ENCODE results near the gene MECP2.

The MECP2 gene

GRCh38 chrX:154115750-154116149 is 18.2 kb upstream of the MECP2 start:
- no peak for DNase-seq (ENCODE audit: low read depth)

GRCh38 chrX:154115071-154115470 is 17.6 kb upstream of the MECP2 start:
- DNase-seq (ENCODE audit: low read depth) = no peak

- DNase-seq (ENCODE audit: low read depth) = no peak
Observed at GRCh38 chrX:154114652-154115051, 17.1 kb upstream of the MECP2 start.

GRCh38 chrX:154113729-154114128 is 16.2 kb upstream of the MECP2 start:
- DNase-seq (ENCODE audit: low read depth) = no peak

GRCh38 chrX:154098551-154098950 is 1.0 kb upstream of the MECP2 start:
- no peak for DNase-seq (ENCODE audit: low read depth)

GRCh38 chrX:154097003-154097588 is 421 bp downstream of the MECP2 start:
- peak; percentile 2 for DNase-seq (ENCODE audit: low read depth)

- peak; percentile 0 for DNase-seq (ENCODE audit: low read depth)
Observed at GRCh38 chrX:154096140-154097002, 1.1 kb downstream of the MECP2 start.

- DNase-seq (ENCODE audit: low read depth) = no peak
Observed at GRCh38 chrX:154094833-154095232, 2.7 kb downstream of the MECP2 start.

GRCh38 chrX:154093965-154094364 is 3.6 kb downstream of the MECP2 start:
- no peak for DNase-seq (ENCODE audit: low read depth)

- no peak for DNase-seq (ENCODE audit: low read depth)
Observed at GRCh38 chrX:154092371-154092770, 5.1 kb downstream of the MECP2 start.

- no peak for DNase-seq (ENCODE audit: low read depth)
Observed at GRCh38 chrX:154091678-154092077, 5.8 kb downstream of the MECP2 start.

- no peak for DNase-seq (ENCODE audit: low read depth)
Observed at GRCh38 chrX:154090731-154091130, 6.8 kb downstream of the MECP2 start.

- DNase-seq (ENCODE audit: low read depth) = no peak
Observed at GRCh38 chrX:154084449-154085300, 12.8 kb downstream of the MECP2 start.

GRCh38 chrX:154083126-154083517 is 14.4 kb downstream of the MECP2 start:
- DNase-seq (ENCODE audit: low read depth) = no peak

GRCh38 chrX:154082396-154083125 is 15.0 kb downstream of the MECP2 start:
- DNase-seq (ENCODE audit: low read depth) = peak; percentile 31

- no peak for DNase-seq (ENCODE audit: low read depth)
Observed at GRCh38 chrX:154077101-154077500, 20.4 kb downstream of the MECP2 start.

- DNase-seq (ENCODE audit: low read depth) = peak; percentile 46
Observed at GRCh38 chrX:154074199-154074598, 23.3 kb downstream of the MECP2 start.

- no peak for DNase-seq (ENCODE audit: low read depth)
Observed at GRCh38 chrX:154072192-154072591, 25.3 kb downstream of the MECP2 start.

- DNase-seq (ENCODE audit: low read depth) = no peak
Observed at GRCh38 chrX:154068560-154068959, 29.0 kb downstream of the MECP2 start.

GRCh38 chrX:154064637-154065435 is 32.7 kb downstream of the MECP2 start:
- DNase-seq (ENCODE audit: low read depth) = no peak

GRCh38 chrX:154063234-154063633 is 34.3 kb downstream of the MECP2 start:
- no peak for DNase-seq (ENCODE audit: low read depth)

All from HS-5 (cell line).